Panc1 (cell line): ENCODE results near the gene MED12L. TPM values are rescaled to one million over a fixed set of nuclear protein-coding genes. Genes with fewer than 3 reads are reported as not detected.

Experiments used
- ATAC-seq: fragments of 200-7000 bp; cut with Tn5 transposase; 2 replicates; pipeline ENCODE4 v1.9.1; 2020; ENCODE audit warnings: mild to moderate bottlenecking, moderate library complexity
- BruUV-seq: library from RNA; stranded (reverse); fragments of 400-500 nt; replicated peaks from 2 replicates; lab custom pipeline; 2021; lab: Mats Ljungman, UMichigan
- CTCF ChIA-PET: fragments of 300-600 bp; sonication (Branson Sonifier 250); formaldehyde crosslinking; loops from one replicate; lab custom pipeline; 2022; ENCODE audit warnings: antibody characterized with exemption; lab: Charles Lee
- POLR2A ChIA-PET: fragments of 300-600 bp; sonication (Branson Sonifier 250); formaldehyde crosslinking; loops from one replicate; lab custom pipeline; 2022; ENCODE audit warnings: antibody characterized with exemption; lab: Charles Lee
- DNase-seq: peaks from one replicate; pipeline ENCODE4 v3.0.0-alpha.2; 2010; ENCODE audit warnings: low read depth, low spot score
- H3K27ac ChIP-seq: 2 replicates; pipeline ENCODE4 v1.5.1; 2011; ENCODE audit warnings: mild to moderate bottlenecking, low read length, inconsistent platforms
- H3K27me3 ChIP-seq: fragments of 200-500 bp; sonication (Bioruptor generic); 2 replicates; pipeline ENCODE4 v1.6.0; 2014; ENCODE audit warnings: low read length, inconsistent platforms; ENCODE audit not compliant: control insufficient read depth, insufficient read depth
- H3K36me3 ChIP-seq: fragments of 200-500 bp; sonication (Bioruptor generic); 2 replicates; pipeline ENCODE4 v1.5.1; 2014; ENCODE audit warnings: inconsistent platforms, mild to moderate bottlenecking, low read length, moderate library complexity; ENCODE audit not compliant: control insufficient read depth, insufficient read depth
- H3K4me1 ChIP-seq: 2 replicates; pipeline ENCODE4 v1.5.1; 2011; ENCODE audit warnings: inconsistent platforms, mild to moderate bottlenecking, low read length, moderate library complexity; ENCODE audit not compliant: control insufficient read depth, insufficient read depth
- H3K4me3 ChIP-seq, 2 experiments: 2 replicates each; pipeline ENCODE4 v1.5.1; 2011 to 2012; ENCODE audit warnings: low read depth in 2 of 2, low read length in 2 of 2, mild to moderate bottlenecking in 2 of 2, inconsistent platforms in 1 of 2, moderate library complexity in 1 of 2
- H3K9me3 ChIP-seq: fragments of 200-500 bp; sonication (Bioruptor generic); 2 replicates; pipeline ENCODE4 v1.5.1; 2014; ENCODE audit warnings: low read depth, mild to moderate bottlenecking, inconsistent platforms, low read length, moderate library complexity; ENCODE audit not compliant: control insufficient read depth, insufficient read depth
- CTCF ChIP-seq: fragments of 450-650 bp; IDR thresholded peaks from 2 replicates; pipeline ENCODE4 v1.5.1; 2017; ENCODE audit warnings: mild to moderate bottlenecking
- POLR2AphosphoS5 ChIP-seq: IDR thresholded peaks from 2 replicates; pipeline ENCODE4 v1.6.1; 2012; ENCODE audit warnings: mild to moderate bottlenecking, low read depth, low read length, moderate library complexity
- REST ChIP-seq, 2 experiments: IDR thresholded peaks; 2 replicates each; pipeline ENCODE4 v1.6.1; 2011 to 2012; ENCODE audit warnings: low read depth in 2 of 2, control low read depth in 1 of 2, low read length in 1 of 2, mild to moderate bottlenecking in 1 of 2, moderate library complexity in 1 of 2; ENCODE audit not compliant: insufficient read depth in 1 of 2
- SIN3A ChIP-seq: IDR thresholded peaks from 2 replicates; pipeline ENCODE4 v1.6.1; 2012; ENCODE audit warnings: low read depth, mild to moderate bottlenecking, low read length, moderate library complexity, borderline replicate concordance; ENCODE audit not compliant: insufficient read depth
- TCF7L2 ChIP-seq: IDR thresholded peaks from 2 replicates; pipeline ENCODE4 v1.6.1; 2011; ENCODE audit warnings: mild to moderate bottlenecking, low read depth, low read length, inconsistent platforms
- in situ Hi-C: cut with HindIII; loops from 2 replicates; pipeline ENCODE4 v1.10.0; 2016; ENCODE audit warnings: low sequenced_read_pairs, low pct_unique_long_range_greater_than_20kb
- intact Hi-C: fragments of 100-400 bp; cut with micrococcal nuclease; formaldehyde crosslinking; loops from one replicate; pipeline ENCODE4 v1.10.0; 2022; ENCODE audit not compliant: unreplicated experiment
- total RNA-seq: library from RNA; stranded (reverse); gene quantifications from one replicate; pipeline ENCODE4 v1.2.1, GENCODE V29; 2021; ENCODE audit not compliant: unreplicated experiment

The MED12L gene
- total RNA-seq, 1 experiment from 2014 or later = 2.8 TPM

- Histone ChIP-seq H3K27ac (no peak overlapping the region), H3K4me1 (no peaks in the 10 kb centered on the region), H3K27me3 (peaks cover 10% of the 10 kb centered on the region), H3K4me3 (no peak overlapping the region), H3K36me3 (no peaks in the 10 kb centered on the region), H3K9me3 (no peaks in the 10 kb centered on the region)
- ChIA-PET POLR2A (no interaction called here), CTCF (no interaction called here)
- TF ChIP-seq POLR2AphosphoS5 = no peak
- TF ChIP-seq SIN3A = no peak
- no peak for TF ChIP-seq REST (IDR thresholded peaks at IDR 0.05; ENCODE audit: insufficient read depth in 1 of 2, low read depth in 2 of 2, low read length in 1 of 2)
- TF ChIP-seq CTCF = no peak
- TF ChIP-seq TCF7L2 = no peak
- in situ Hi-C loops (no loop called here), intact Hi-C loops (no loop called here)
- no TSS peak for BruUV-seq
- ATAC-seq (no peak), DNase-seq (no peak)
Observed at GRCh38 chr3:151047636-151048035, 37.8 kb upstream of the MED12L start.

- ATAC-seq = no peak
- ChIA-PET POLR2A (no interaction called here), CTCF (no interaction called here)
- Histone ChIP-seq H3K27me3 (peaks cover 18% of the 10 kb centered on the region), H3K27ac (no peak overlapping the region), H3K9me3 (no peaks in the 10 kb centered on the region), H3K36me3 (no peaks in the 10 kb centered on the region), H3K4me3 (no peak overlapping the region), H3K4me1 (no peaks in the 10 kb centered on the region)
- TF ChIP-seq REST (IDR thresholded peaks at IDR 0.05; ENCODE audit: insufficient read depth in 1 of 2, low read depth in 2 of 2, low read length in 1 of 2) (no peak), TCF7L2 (no peak), SIN3A (no peak), POLR2AphosphoS5 (no peak), CTCF (no peak)
- no peak for DNase-seq
- intact Hi-C loops (no loop called here), in situ Hi-C loops (no loop called here)
- no TSS peak for BruUV-seq
Observed at GRCh38 chr3:151051533-151051932, 33.9 kb upstream of the MED12L start.
